ENCODE data around the gene HKDC1.

GRCh38 chr10:69253171-69253570 lies 33.0 kb downstream of the HKDC1 start:
- no peak for TF ChIP-seq CTCF (IDR thresholded peaks at IDR 0.05)
- TF ChIP-seq RFX5 (IDR thresholded peaks at IDR 0.05; ENCODE audit: low read length), result no peak
- TF ChIP-seq GABPA (IDR thresholded peaks at IDR 0.05; ENCODE audit: low read depth), result no peak
- no peak for TF ChIP-seq RAD21 (IDR thresholded peaks at IDR 0.05; ENCODE audit: low read length)
- no peak for TF ChIP-seq RCOR1 (IDR thresholded peaks at IDR 0.05; ENCODE audit: low read length)
- TF ChIP-seq POLR2AphosphoS5 (IDR thresholded peaks at IDR 0.05; ENCODE audit: low read depth, low read length), result no peak
- TF ChIP-seq JUND (IDR thresholded peaks at IDR 0.05), result no peak
- TF ChIP-seq MAX (IDR thresholded peaks at IDR 0.05; ENCODE audit: low read depth), result no peak
- no peak for TF ChIP-seq REST (IDR thresholded peaks at IDR 0.05; ENCODE audit: low read depth, low read length)
- TF ChIP-seq EZH2phosphoT487 (IDR thresholded peaks at IDR 0.05; ENCODE audit: borderline replicate concordance, low read depth), result no peak
- TF ChIP-seq EP300 (IDR thresholded peaks at IDR 0.05; ENCODE audit: borderline replicate concordance in 1 of 2, low read depth in 1 of 2, low read length in 1 of 2), result no peak

All from SK-N-SH (cell line).